GM21390 (cell line): ENCODE measurements around the gene CNTN4.

ENCODE experiments used
- ATAC-seq: cut with Tn5 transposase; IDR thresholded peaks from one replicate; pipeline ENCODE4 v1.9.1; 2021; ENCODE audit not compliant: unreplicated experiment

Gene CNTN4

GRCh38 chr3:2261747-2262146 is 163.1 kb downstream of the CNTN4 start:
- ATAC-seq: no peak

GRCh38 chr3:2262204-2262603 is 163.5 kb downstream of the CNTN4 start:
- no peak for ATAC-seq

DNA sequence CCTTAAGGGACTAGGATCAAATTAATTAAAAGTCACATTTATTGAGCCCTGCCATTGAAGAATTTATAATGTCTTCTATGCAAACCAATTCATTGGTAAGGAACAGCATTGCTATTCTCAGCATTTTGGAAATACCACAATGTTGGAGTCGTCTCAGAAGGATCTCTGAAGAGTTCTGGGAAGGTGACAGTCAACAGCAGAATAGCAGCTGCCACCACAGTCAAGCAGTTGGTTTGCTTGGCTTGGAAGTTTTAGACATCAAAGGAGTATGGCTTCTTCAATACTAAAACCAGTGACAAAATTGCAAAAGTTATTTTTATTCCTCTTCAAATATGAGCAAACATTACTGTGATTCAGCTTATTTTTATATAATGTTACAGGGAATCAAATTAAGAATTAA is 167.9 kb downstream of the CNTN4 start:
- ATAC-seq: no peak

DNA sequence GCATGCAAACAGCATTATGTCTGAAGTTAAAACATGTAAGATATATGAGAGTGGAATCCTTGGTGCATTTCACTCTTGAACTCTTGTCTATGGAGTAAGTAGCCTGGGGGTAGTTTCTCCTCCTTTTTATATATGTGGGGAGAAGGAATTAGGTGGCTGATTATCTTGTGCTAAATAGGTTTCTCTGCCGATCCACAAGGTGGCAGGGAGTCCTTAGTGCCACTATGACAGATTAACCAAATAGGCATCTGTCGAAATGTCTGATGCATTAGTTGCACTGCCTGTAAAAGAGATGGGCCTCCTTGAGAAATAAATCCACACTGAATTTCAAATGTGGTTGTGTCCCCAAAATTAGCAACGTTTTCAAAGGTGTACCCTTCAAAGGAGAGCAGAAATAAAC is 170.1 kb downstream of the CNTN4 start:
- ATAC-seq: no peak

DNA sequence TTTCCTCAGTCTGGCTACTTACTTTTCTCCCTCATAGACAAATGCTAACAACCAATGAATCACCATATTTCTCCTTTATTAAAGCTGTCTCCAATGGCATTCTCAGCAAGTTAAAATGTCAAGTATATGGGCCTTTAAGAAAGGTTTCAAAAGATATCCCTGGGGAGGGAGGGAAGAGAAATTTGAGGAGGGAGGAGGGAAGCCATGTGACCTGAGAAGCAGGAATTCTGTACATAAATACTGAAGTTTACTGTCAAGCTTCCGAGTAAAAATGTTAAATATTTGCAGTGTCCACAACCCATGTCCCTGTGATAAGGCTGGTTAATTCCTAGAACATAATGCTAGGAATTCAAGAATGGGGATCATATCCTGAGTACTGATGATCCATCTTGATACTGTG is 175.9 kb downstream of the CNTN4 start:
- ATAC-seq: no peak

GRCh38 chr3:2283818-2284217 is 185.2 kb downstream of the CNTN4 start:
- ATAC-seq: no peak

DNA sequence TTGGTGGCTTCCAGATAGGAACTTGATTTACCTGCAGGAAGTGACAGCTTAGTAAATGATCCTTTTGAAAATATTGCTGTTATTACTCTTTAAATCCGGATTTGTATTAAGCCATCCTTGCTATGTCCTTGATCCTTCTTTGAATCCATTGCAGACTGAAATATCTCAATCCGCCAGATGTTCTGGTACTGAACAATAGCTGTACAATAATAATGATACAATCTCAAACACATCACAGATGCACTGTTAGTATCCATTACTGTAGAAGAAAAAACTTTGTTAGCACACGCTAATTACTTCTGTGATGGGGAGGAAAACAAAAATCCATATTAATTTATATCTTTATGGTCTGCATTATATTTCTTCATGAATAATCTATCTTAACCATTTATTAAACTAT is 202.3 kb downstream of the CNTN4 start:
- no peak for ATAC-seq

- ATAC-seq: no peak
Observed at GRCh38 chr3:2301361-2301760, 202.7 kb downstream of the CNTN4 start.

- ATAC-seq: no peak
Observed at GRCh38 chr3:2303566-2303965, 204.9 kb downstream of the CNTN4 start.

DNA sequence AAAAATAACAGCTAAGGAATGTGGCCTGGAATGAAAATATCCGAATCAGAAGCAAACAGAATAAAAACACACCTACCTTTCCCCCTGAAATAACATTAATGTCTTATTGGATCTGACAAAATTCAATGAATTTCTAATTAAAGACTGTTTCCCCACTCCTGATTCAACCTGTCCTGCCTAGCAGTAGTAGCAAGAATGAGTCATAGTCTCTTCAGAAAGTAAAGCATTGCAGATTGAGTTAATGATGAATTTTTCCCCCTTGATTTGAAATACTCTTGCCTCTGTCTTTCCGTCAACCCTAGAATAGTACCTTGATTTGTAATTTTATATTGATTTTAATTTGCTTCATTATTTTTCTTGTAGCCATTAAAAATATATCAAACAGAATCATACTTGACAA is 212.4 kb downstream of the CNTN4 start:
- ATAC-seq: no peak

DNA sequence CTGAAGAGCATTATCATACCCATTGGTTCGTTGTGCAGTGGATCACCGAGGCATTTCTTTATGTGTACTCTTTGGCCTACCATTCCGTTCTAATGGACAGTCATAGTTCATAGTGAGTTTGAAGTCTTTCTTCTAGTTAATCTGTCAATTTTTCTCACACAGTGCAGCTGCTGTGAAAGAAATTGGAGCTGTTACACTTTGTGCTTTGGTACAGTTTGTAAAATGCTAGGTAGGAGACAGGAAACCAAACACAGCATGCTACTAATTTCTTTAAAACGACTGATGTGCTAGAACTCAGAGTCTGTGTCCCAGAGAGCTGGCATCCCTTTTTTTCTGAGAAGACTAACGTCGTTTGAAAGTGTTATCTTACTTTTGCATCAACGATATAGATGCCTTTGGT is 218.9 kb downstream of the CNTN4 start:
- ATAC-seq: no peak

- ATAC-seq: no peak
Observed at GRCh38 chr3:2334921-2335320, 236.3 kb downstream of the CNTN4 start.

DNA sequence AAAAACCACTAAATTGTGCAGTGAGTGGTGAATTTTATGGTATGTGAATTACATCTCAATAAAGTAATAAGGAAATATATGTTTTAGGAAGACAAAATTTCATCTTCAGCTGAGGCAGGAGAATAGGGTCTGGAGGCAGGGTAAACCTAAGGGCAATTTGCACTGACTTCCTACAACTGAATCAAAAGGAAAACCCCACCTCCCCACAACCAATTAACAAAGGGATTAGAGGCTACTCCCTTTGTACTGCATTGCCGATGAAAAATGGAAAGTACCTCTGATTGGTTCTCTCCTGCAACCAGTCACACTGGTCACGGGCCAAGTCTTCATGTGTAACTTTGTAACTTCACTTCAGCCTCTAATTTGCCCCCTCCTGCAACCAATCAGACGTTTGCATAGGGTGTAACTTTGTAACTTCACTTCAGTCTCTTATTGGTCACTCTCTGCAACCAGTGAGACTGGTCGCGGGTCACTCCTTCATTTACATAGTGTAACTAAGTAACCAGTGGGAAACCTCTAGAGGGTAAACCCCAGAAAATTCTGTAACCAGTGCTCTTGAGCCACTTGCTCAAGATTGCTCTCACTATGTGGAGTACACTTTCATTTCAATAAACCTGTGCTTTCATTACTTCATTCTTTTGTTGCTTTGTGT is 244.5 kb downstream of the CNTN4 start:
- ATAC-seq: no peak

DNA sequence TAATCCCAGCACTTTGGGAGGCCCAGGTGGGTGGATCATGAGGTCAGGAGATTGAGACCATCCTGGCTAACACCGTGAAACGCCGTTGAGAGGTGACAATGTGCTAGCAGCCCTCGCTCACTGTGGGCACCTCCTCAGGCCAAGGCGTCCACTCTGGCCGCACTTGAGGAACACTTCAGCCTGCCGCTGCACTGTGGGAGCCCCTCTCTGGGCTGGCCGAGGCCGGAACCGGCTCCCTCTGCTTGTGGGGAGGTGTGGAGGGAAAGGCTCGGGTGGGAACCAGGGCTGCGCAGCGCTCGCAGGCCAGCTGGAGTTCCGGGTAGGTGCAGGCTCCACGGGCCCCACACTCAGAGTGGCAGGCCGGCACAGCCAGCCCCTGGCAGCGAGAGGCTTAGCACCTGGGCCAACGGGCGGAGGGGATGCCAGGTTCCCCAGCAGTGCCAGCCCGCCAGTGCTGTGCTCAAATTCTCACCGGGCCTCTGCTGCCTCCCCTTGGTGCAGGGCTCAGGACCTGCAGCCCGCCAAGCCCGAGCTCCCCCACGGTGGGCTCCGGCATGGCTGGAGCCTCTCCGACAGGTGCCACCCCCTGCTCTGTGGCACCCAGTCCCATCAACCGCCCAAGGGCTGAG is 253.6 kb downstream of the CNTN4 start:
- ATAC-seq: no peak

DNA sequence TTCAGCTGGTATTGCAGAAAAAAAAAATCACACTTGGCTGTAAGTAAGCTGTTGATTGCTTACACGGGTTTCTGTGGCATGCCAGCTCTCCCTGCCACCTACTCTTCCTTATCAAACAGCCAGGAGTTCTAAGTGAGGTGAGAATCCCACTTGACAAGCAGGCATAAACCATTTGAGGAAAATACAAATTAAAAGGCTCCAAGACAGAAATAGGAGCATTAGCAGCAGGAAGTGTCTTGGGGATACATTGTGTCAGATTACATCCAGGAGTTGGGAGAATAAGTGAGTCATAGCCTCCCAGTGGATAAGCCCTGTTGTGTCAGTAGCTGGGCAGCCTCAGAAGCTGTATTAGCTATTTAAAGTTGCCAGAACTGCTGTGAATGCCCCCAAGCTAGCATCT is 256.0 kb downstream of the CNTN4 start:
- ATAC-seq: no peak

GRCh38 chr3:2356298-2356950 is 257.8 kb downstream of the CNTN4 start:
- ATAC-seq: no peak

DNA sequence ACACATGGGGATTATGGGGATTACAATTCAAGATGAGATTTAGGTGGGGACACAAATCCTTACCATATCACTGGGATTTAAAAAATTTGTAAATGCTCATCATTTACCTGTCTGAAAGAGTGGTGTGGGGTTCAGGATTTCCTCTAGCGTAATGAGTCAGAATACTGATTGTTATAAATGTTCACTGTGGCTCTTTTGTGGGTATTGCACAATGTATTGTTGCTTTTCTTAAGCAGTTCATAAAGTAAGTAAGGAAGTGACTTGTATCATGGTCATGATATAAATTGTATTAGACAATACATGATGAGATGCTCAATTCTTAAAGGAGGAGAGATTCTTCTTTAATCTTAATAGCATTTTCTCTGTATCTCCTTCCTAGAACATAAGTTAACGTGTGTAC is 262.1 kb downstream of the CNTN4 start:
- no peak for ATAC-seq

- no peak for ATAC-seq
Observed at GRCh38 chr3:2362122-2362521, 263.5 kb downstream of the CNTN4 start.

- ATAC-seq: no peak
Observed at GRCh38 chr3:2363854-2364253, 265.2 kb downstream of the CNTN4 start.

DNA sequence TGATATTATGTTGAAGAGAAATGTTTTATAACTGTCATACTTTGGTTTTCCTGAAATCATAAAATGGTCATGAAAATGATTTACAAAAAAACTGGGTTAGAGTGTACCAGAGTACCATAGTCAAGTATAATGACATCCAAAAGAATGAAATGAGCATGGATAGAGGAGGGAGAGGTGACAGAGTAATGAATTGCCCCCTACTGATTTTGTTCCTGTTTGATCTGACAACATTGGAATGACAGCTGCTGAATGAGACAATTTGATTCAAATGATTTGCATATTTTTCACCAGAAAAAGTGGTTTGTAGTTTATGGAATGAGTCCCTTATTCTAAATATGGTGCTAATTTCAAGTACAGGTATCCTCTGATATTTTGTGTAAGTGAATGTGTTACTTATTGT is 271.7 kb downstream of the CNTN4 start:
- ATAC-seq: no peak

DNA sequence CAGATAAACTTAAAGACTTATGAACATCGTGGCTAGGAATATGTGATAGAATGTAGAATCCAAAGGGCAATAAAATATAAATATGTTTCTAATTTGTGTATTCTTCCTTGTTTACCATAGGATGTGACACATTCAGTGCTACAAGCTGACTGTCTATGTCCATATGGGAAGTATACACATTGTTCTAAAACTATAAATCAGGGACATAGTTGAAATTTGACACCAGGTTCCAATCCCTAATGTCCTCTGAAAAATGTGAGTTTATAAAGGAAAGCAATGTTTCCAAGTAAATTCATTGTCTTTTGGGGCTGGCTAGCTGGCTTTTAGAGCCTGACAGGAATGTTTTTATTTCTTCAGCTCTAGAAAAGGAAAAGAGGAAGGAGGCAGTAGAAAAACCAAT is 273.6 kb downstream of the CNTN4 start:
- no peak for ATAC-seq

DNA sequence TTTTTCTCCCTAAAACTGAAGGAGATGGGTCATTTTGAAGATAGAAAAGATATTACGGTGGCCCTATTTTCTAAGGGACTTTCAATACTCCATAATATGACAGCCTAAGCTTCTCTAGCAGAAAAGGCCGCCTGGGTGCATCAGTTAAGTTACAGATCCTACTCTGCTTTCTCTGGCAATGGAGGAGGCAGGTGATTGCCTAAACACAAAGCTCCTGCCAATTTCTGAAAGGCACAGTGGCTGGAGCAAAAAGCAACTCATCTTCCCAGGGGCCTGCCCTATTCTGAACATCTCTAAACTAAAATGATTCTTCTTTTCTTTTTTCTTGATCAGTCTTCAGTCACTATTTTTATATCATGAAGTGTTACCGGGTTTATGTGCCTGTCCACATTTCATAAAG is 276.7 kb downstream of the CNTN4 start:
- no peak for ATAC-seq

DNA sequence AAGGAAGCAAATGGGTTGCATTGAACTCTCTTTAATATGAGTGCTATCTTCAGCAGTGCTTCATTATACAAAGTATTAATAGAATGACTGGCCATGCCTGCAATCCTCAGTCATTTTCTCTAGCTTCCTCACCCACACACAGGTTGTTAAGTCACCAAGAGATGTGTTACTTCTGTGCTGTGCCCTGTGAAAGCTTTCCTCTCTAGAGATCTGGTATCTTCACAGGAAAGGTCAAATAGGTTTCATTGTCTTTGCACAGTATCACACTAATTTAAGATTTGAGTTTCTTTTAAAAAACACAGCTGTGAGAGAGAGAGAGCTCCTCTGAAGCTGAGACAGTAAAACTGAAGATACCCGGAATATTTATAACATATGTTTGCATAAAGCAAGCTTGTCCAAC is 278.6 kb downstream of the CNTN4 start:
- ATAC-seq: no peak
